ENCODE data around the gene TSPOAP1. TPM values are rescaled to one million over a fixed set of nuclear protein-coding genes. Genes with fewer than 3 reads are reported as not detected.

TSPOAP1 gene
- total and polyA plus RNA-seq, 2 of the 13 experiments (the other 11 are each of a cell fraction or from before 2014, with no cell fraction given) = not detected

- TF ChIP-seq ZNF431 (CRISPR knock-in tag; IDR thresholded peaks at IDR 0.05; ENCODE audit: borderline replicate concordance, low read depth) (no peak), RORA (CRISPR knock-in tag; IDR thresholded peaks at IDR 0.05) (no peak), KLF12 (CRISPR knock-in tag; IDR thresholded peaks at IDR 0.05; ENCODE audit: borderline replicate concordance) (no peak), MEIS1 (CRISPR knock-in tag; IDR thresholded peaks at IDR 0.05; ENCODE audit: borderline replicate concordance) (peak; percentile 33; the same call in 1 of the 2 replicates), ATF3 (CRISPR knock-in tag; IDR thresholded peaks at IDR 0.05) (no peak), ZNF567 (CRISPR knock-in tag; IDR thresholded peaks at IDR 0.05; ENCODE audit: borderline replicate concordance) (0 out of 2 replicates have a peak, but pooled peaks have one; percentile 3), ZFP82 (CRISPR knock-in tag; IDR thresholded peaks at IDR 0.05; ENCODE audit: borderline replicate concordance) (no peak), ZNF639 (CRISPR knock-in tag; conservative IDR thresholded peaks at IDR 0.05) (no peak; the same call in 1 of the 2 replicates), ZNF253 (CRISPR knock-in tag; IDR thresholded peaks at IDR 0.05; ENCODE audit: borderline replicate concordance) (no peak), ZNF513 (CRISPR knock-in tag; conservative IDR thresholded peaks at IDR 0.05) (no peak), ZNF496 (CRISPR knock-in tag; IDR thresholded peaks at IDR 0.05; ENCODE audit: insufficient replicate concordance) (no peak), PATZ1 (CRISPR knock-in tag; IDR thresholded peaks at IDR 0.05) (peak; percentile 97), SATB2 (CRISPR knock-in tag; IDR thresholded peaks at IDR 0.05) (no peak), MXD4 (CRISPR knock-in tag; IDR thresholded peaks at IDR 0.05) (peak; percentile 25; the same call in 1 of the 2 replicates), PHB2 (IDR thresholded peaks at IDR 0.05; ENCODE audit: partially characterized antibody) (no peak), ZNF883 (CRISPR knock-in tag; IDR thresholded peaks at IDR 0.05; ENCODE audit: not compliant biosample characterization) (peak; percentile 57), ARID5B (CRISPR knock-in tag; IDR thresholded peaks at IDR 0.05) (peak; percentile 74), TSC22D2 (CRISPR knock-in tag; IDR thresholded peaks at IDR 0.05; ENCODE audit: borderline replicate concordance) (peak; percentile 17; the same call in 1 of the 2 replicates)
Observed at GRCh38 chr17:58364270-58364942, 35.8 kb upstream of the TSPOAP1 start (continued).

All from HepG2 (cell line).